ENCODE measurements around the gene MMP20. TPM values are rescaled to one million over a fixed set of nuclear protein-coding genes. Genes with fewer than 3 reads are reported as not detected.

Gene MMP20
- total and polyA plus RNA-seq, 2 experiments from 2014 or later: not detected

DNA sequence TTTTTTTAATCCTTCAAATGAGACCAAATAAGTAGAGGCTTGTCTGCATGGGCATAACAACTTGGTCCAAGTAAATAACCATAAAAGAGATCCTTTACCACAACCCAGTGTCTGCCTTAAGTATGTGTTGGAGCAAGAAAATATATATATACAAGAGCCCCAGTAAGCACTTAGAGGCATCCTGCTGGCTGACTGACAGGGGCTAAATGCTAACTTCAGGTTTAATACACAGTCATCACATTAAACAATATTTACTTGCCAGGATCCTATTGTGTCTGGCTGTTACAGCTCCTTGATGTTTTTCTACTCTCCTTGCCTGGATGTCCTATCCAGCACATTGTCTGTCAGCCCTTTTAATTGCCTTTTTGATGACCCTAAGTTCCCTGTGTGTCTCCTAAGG is 37.5 kb upstream of the MMP20 start:
- Histone ChIP-seq H3F3A (ENCODE audit: insufficient read depth) (no peaks in the 10 kb centered on the region), H3K9me2 (ENCODE audit: insufficient read depth) (no peaks in the 10 kb centered on the region), H3K79me2 (ENCODE audit: insufficient read depth) (no peaks in the 10 kb centered on the region), H3K36me3 (ENCODE audit: low read depth) (no peaks in the 10 kb centered on the region), H3K4me3 (no peak overlapping the region), H3K27me3 (replicated peaks; ENCODE audit: insufficient read depth) (peaks cover 32% of the 10 kb centered on the region), H3K4me1 (ENCODE audit: insufficient read depth) (no peaks in the 10 kb centered on the region), H3K27ac (no peak overlapping the region), H4K20me1 (ENCODE audit: insufficient read depth) (no peaks in the 10 kb centered on the region), H3K9ac (no peak overlapping the region), H3K9me3 (ENCODE audit: low read depth) (no peaks in the 10 kb centered on the region), H2AFZ (no peak overlapping the region), H3K4me2 (ENCODE audit: unreplicated experiment) (no peak overlapping the region)
- in situ Hi-C loops (cut with MboI): no loop called here
- TF ChIP-seq EZH2phosphoT487 (IDR thresholded peaks at IDR 0.05; ENCODE audit: insufficient read depth, low read depth) (no peak), EZH2 (IDR thresholded peaks at IDR 0.05; ENCODE audit: insufficient read depth, poor library complexity, severe bottlenecking) (no peak)
- DNase-seq: no peak

DNA sequence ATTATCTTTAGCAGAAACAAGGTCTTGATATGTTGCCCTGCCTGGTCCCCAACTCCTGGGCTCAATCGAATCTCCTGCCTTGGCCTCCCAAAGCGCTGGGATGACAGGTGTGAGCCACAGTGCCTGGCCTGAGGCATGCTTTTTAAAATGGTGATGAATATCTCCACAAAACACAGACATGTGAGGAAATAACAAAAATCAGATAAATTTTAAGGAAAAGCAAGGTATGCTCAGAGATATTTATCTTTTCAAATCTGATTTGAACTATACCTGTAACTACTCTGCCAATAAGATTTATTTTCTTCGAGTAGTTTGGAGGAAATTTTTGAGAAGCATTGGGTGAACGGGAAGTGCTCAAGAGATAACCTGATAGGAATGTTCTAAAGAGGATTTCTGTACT is 35.9 kb upstream of the MMP20 start:
- H3K4me3 ChIP-seq: no peak overlapping the region
- no peaks in the 10 kb centered on the region for H3F3A ChIP-seq (ENCODE audit: insufficient read depth)
- no peak overlapping the region for H3K27ac ChIP-seq
- no peak overlapping the region for H3K4me2 ChIP-seq (ENCODE audit: unreplicated experiment)
- H3K36me3 ChIP-seq (ENCODE audit: low read depth): no peaks in the 10 kb centered on the region
- H3K27me3 ChIP-seq (replicated peaks; ENCODE audit: insufficient read depth): peaks cover 39% of the 10 kb centered on the region
- no peak overlapping the region for H3K9ac ChIP-seq
- 80 to 86% methylated on average over 4 of the region's 4 CpGs for WGBS, 2 experiments (ENCODE audit: low coverage in 1 of 2, low lambda C conversion rate in 2 of 2, missing lambda C conversion rate in 2 of 2)
- in situ Hi-C loops (cut with MboI): no loop called here
- no peaks in the 10 kb centered on the region for H3K4me1 ChIP-seq (ENCODE audit: insufficient read depth)
- H3K9me3 ChIP-seq (ENCODE audit: low read depth): no peaks in the 10 kb centered on the region
- no peaks in the 10 kb centered on the region for H4K20me1 ChIP-seq (ENCODE audit: insufficient read depth)
- no peak for DNase-seq
- TF ChIP-seq EZH2phosphoT487 (IDR thresholded peaks at IDR 0.05; ENCODE audit: insufficient read depth, low read depth) (no peak), EZH2 (IDR thresholded peaks at IDR 0.05; ENCODE audit: insufficient read depth, poor library complexity, severe bottlenecking) (no peak)
- no peaks in the 10 kb centered on the region for H3K79me2 ChIP-seq (ENCODE audit: insufficient read depth)
- no peaks in the 10 kb centered on the region for H3K9me2 ChIP-seq (ENCODE audit: insufficient read depth)
- no peak overlapping the region for H2AFZ ChIP-seq

DNA sequence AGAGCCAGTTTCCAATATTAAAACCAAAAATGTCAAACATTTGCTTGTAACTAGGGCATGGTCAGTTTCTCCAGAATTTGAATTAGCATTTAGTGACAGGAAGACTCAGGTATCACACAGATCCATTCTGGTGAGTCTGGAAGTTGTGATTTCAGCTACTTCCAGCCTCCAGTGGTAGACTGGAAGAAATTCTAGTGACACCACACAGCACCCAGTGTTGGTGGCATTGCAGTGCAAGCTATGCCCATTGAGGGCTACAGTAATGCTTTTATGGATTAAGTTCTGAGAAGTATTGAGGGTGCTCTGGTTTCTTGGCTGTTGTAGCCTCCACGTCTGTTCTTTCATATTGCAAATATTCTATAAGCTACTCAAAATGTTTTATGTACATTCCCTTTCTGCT is 31.4 kb upstream of the MMP20 start:
- H3K4me1 ChIP-seq (ENCODE audit: insufficient read depth): no peaks in the 10 kb centered on the region
- H3K4me3 ChIP-seq: no peak overlapping the region
- no peak overlapping the region for H3K9ac ChIP-seq
- H3K27ac ChIP-seq: no peak overlapping the region
- no peak overlapping the region for H2AFZ ChIP-seq
- H3K9me2 ChIP-seq (ENCODE audit: insufficient read depth): no peaks in the 10 kb centered on the region
- 62 to 63% methylated on average over 1 of the region's 1 CpG for WGBS, 2 experiments (ENCODE audit: low coverage in 1 of 2, low lambda C conversion rate in 2 of 2, missing lambda C conversion rate in 2 of 2)
- no peaks in the 10 kb centered on the region for H4K20me1 ChIP-seq (ENCODE audit: insufficient read depth)
- H3K9me3 ChIP-seq (ENCODE audit: low read depth): no peaks in the 10 kb centered on the region
- DNase-seq: no peak
- H3F3A ChIP-seq (ENCODE audit: insufficient read depth): peaks cover 3% of the 10 kb centered on the region; the same call in 1 of the 2 replicates
- peaks cover 42% of the 10 kb centered on the region for H3K27me3 ChIP-seq (replicated peaks; ENCODE audit: insufficient read depth)
- H3K4me2 ChIP-seq (ENCODE audit: unreplicated experiment): no peak overlapping the region
- TF ChIP-seq EZH2phosphoT487 (IDR thresholded peaks at IDR 0.05; ENCODE audit: insufficient read depth, low read depth) (no peak), EZH2 (IDR thresholded peaks at IDR 0.05; ENCODE audit: insufficient read depth, poor library complexity, severe bottlenecking) (no peak)
- in situ Hi-C loops (cut with MboI): no loop called here
- H3K79me2 ChIP-seq (ENCODE audit: insufficient read depth): no peaks in the 10 kb centered on the region
- no peaks in the 10 kb centered on the region for H3K36me3 ChIP-seq (ENCODE audit: low read depth)

DNA sequence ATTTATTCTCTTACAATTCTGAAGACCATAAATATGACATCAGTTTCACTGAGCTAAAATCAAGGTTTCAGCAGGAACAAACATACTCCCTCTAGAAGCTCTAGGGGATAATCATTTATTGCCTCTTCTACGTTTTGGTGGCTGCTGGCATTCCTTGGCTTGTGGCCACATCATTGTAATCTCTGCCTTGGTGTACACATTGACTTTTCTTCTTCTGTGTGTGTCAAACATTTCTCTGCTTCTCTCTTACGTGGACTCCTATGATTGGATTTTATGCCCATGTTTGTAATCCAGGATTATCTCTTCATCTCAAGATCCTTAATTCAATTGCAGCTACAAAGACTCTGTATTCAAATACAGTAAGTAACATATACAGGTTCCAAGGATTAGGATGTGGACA is 30.4 kb upstream of the MMP20 start:
- no peaks in the 10 kb centered on the region for H3K4me1 ChIP-seq (ENCODE audit: insufficient read depth)
- no peaks in the 10 kb centered on the region for H3K9me3 ChIP-seq (ENCODE audit: low read depth)
- no peak for DNase-seq
- peaks cover 3% of the 10 kb centered on the region; the same call in 1 of the 2 replicates for H3F3A ChIP-seq (ENCODE audit: insufficient read depth)
- H3K79me2 ChIP-seq (ENCODE audit: insufficient read depth): no peaks in the 10 kb centered on the region
- no peak overlapping the region for H3K4me3 ChIP-seq
- H4K20me1 ChIP-seq (ENCODE audit: insufficient read depth): no peaks in the 10 kb centered on the region
- no peaks in the 10 kb centered on the region for H3K36me3 ChIP-seq (ENCODE audit: low read depth)
- H3K9ac ChIP-seq: no peak overlapping the region
- H3K27ac ChIP-seq: no peak overlapping the region
- H2AFZ ChIP-seq: no peak overlapping the region
- in situ Hi-C loops (cut with MboI): no loop called here
- TF ChIP-seq EZH2phosphoT487 (IDR thresholded peaks at IDR 0.05; ENCODE audit: insufficient read depth, low read depth) (no peak), EZH2 (IDR thresholded peaks at IDR 0.05; ENCODE audit: insufficient read depth, poor library complexity, severe bottlenecking) (no peak)
- H3K27me3 ChIP-seq (replicated peaks; ENCODE audit: insufficient read depth): peaks cover 37% of the 10 kb centered on the region
- no peak overlapping the region for H3K4me2 ChIP-seq (ENCODE audit: unreplicated experiment)
- WGBS, 2 experiments (ENCODE audit: low coverage in 1 of 2, low lambda C conversion rate in 2 of 2, missing lambda C conversion rate in 2 of 2): 22 to 25% methylated on average over 2 of the region's 2 CpGs
- no peaks in the 10 kb centered on the region for H3K9me2 ChIP-seq (ENCODE audit: insufficient read depth)

DNA sequence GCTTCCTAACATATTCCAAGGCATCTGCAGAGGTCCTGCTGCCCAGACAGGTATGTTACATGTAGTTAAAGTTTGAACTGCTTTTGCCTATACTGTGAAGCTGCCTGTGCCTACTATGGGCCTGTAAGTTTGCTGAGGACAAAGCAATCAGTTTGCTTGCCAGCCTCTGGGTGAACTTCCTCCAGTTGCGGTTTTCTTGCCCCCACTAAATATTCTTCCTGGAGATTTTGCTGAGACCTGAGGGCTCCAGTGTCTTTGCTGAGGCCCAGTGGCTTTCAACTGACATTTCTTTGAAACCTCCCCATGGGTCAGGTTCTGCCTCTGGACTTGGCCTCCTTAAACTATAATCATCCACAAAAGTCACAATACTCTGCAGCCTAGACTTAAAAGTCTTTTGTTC is 29.6 kb upstream of the MMP20 start:
- peaks cover 31% of the 10 kb centered on the region for H3K27me3 ChIP-seq (replicated peaks; ENCODE audit: insufficient read depth)
- H3K4me2 ChIP-seq (ENCODE audit: unreplicated experiment): no peak overlapping the region
- no peaks in the 10 kb centered on the region for H4K20me1 ChIP-seq (ENCODE audit: insufficient read depth)
- H3F3A ChIP-seq (ENCODE audit: insufficient read depth): peaks cover 3% of the 10 kb centered on the region; the same call in 1 of the 2 replicates
- H3K9me3 ChIP-seq (ENCODE audit: low read depth): no peaks in the 10 kb centered on the region
- H3K79me2 ChIP-seq (ENCODE audit: insufficient read depth): no peaks in the 10 kb centered on the region
- WGBS, 2 experiments (ENCODE audit: low coverage in 1 of 2, low lambda C conversion rate in 2 of 2, missing lambda C conversion rate in 2 of 2): 80 to 100% methylated on average over 1 of the region's 1 CpG
- H3K27ac ChIP-seq: no peak overlapping the region
- H3K4me1 ChIP-seq (ENCODE audit: insufficient read depth): no peaks in the 10 kb centered on the region
- DNase-seq: no peak
- no peak overlapping the region for H2AFZ ChIP-seq
- in situ Hi-C loops (cut with MboI): no loop called here
- no peak overlapping the region for H3K4me3 ChIP-seq
- H3K9ac ChIP-seq: no peak overlapping the region
- no peaks in the 10 kb centered on the region for H3K9me2 ChIP-seq (ENCODE audit: insufficient read depth)
- TF ChIP-seq EZH2 (IDR thresholded peaks at IDR 0.05; ENCODE audit: insufficient read depth, poor library complexity, severe bottlenecking) (no peak), EZH2phosphoT487 (IDR thresholded peaks at IDR 0.05; ENCODE audit: insufficient read depth, low read depth) (no peak)
- H3K36me3 ChIP-seq (ENCODE audit: low read depth): no peaks in the 10 kb centered on the region
